GM18520 (cell line): ENCODE results near the gene LIMCH1.
"Not testable (repeated sequence)": the region's sequence is repeated elsewhere in the genome, so short reads cannot be mapped to it uniquely, and the experiment has no call there.

ENCODE experiments used
- ATAC-seq: cut with Tn5 transposase; IDR thresholded peaks from one replicate; pipeline ENCODE4 v1.9.1; 2021; ENCODE audit not compliant: unreplicated experiment

Gene LIMCH1

DNA sequence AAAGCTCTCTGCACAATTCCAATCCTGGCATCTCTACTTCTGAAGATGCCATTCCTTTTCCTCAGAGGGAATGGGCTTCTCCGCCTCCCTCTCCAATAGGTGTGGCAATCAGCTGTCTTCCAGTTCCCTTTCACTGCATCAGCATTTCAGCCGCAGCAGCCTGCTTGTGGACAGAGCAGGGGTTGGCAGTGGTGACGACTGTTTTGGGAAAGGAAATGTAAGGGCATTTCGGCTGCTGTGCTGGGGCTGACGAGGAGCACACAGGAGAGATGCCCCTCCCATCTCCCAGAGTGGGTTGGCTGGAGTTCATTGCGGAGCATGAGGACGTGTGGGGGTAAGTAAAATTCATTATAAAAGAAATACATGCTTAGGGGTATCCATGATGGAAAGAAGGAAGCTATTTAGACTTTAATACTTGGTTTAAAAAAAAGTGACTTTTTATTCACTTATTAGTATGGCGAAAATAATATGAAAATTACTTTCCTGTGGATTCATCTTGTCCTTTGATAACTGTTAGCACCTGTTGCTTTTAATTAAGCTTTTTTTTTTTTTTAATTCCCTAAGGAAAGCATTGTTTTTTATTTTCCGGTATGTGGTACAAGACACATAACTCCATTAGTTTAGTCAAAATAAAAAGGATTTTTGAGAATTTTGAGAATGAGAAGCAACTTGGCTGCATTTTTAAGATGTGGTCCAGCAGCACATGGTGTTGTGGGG, at the start of gene LIMCH1:
Gene LIMCH1 (plus strand): TSS at position 141 of the 717 bp plus-strand sequence. CDS start 67,839 bp downstream, outside the sequence.
- no peak for ATAC-seq

- ATAC-seq, result not testable (repeated sequence)
These were observed 46.8 kb upstream of the LIMCH1 start for GRCh38 chr4:41491081-41491576.

DNA sequence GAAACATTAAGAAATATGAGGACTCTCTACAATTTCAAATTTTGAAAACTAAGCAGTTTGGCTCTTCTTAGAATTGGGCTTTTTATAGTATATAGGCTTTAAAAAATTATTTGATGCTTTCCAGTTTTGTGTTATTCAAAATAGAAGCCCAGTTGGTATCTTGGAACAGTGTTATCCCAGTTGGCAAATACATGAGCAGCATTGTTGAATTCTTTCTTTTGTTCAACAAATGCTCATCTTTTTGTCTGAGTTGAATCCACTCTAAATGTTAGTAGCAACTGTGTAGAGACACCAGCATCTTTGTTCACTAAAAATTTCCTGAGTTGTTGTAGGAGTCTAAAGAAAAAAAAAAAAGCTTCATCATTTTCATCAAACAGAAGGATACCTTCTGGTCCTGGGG, 41.0 kb upstream of the LIMCH1 start:
- no peak for ATAC-seq

DNA sequence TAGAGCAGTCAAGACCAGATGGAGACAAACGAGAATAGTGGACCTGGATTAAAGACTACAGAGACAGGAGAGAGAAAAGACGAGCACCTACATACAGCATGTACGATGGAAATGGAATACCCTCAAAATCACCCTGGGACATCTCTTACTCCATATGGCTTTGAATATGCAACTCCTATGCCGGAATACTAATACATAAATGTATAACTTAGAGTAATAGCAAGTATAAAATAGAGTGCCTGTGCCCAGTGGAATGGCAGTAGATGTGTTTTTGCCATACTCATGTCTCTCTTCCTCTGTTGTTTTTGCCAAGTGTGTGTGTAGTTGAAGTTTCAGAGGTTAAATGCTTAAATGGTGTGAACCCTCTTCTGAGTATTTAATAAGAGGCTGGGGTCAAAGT, 39.8 kb upstream of the LIMCH1 start:
- ATAC-seq, result no peak

DNA sequence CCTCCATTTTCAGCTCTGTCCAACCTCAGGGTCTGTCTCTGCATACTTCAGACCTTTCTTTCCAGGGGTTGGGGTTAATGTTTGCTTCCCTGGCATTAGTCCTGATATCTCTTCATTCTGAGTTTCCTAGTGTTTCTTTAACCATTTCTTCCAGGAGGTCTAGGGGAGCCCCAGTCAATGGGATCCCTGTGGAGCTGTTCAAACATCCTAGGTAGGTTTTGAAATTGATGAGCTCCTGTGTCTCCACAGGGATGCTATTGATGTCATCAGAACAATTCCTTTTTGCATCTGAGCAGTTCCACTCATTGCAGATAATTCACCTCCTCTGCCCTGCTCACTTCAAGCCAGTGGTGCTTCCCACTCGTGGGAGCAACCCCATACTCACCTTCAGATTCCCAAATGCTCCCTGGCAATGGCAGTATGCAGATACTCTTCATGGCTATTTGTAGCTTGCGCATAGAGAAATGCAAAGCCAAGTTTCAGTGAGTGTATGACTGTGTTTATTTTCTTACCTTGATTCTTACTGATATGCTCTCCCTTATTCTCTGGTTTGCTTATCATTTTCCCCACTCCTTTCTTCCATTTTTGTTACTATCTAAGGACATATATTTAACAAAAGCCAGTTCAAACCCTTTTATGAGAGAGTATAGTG, 33.7 kb upstream of the LIMCH1 start:
- ATAC-seq, result no peak

DNA sequence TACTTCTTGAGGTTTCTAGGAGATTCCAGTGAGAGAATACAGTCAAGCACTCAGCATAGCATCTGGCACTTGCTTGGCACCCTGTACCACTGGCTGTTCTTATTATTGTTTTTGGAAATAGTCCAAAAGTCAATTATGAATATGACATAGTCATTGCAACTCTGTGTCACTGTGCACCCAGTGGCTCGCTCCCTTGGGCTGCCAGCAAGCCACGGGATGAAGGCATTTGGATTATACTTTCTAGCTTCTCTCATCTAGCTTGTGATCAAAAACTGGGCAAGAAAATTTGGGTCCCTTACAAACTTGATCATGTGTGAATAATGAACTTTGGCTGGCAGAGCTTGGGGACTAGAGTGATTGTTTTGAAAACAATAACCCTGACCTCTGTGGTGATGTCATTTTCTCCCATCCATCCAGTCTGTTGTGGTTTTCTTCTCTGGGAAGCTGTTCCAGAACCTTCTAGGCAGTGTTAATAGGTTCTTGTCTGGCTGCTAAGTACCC, 32.7 kb upstream of the LIMCH1 start:
- ATAC-seq, result no peak

DNA sequence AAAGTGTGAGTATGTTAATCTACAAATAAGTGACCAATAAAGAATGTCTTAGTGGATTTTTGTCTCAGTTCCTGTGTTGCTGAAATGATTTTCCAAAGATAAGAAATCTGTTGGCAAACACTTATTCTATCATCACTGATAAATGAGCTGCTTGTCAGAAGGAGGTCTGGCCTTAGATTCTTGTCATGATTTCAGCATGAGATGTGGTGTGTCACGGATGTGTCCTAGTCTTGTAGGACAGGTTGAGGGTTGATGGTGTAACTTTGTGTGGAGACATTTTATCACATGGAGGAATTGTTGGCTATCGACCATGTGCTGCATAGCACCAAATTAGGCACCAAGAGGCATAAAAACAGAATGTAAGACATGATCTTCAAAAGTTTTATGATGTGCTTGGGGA, 31.8 kb upstream of the LIMCH1 start:
- ATAC-seq, result no peak

- ATAC-seq, result no peak
These were observed 30.5 kb upstream of the LIMCH1 start for GRCh38 chr4:41507291-41507947.

- no peak for ATAC-seq
These were observed 28.5 kb upstream of the LIMCH1 start for GRCh38 chr4:41509451-41509866.

- ATAC-seq, result no peak
These were observed 27.8 kb upstream of the LIMCH1 start for GRCh38 chr4:41510179-41510578.

DNA sequence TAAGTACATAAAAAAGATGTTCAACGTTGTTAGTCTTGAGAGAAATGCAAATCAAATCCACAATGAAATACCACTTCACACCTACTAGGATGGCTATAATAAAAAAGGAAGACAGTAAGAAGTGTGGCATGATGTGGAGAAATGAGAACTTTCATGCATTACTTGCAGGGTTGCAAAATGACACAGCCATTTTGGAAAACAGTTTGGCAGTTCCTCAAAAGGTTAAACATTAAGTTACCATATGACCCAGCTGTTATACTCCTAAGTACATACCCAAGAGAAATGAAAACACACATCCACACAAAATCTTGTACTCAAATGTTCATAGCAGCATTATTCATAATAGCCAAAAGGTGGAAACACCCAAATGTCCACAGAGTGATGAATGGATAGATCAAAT, 25.8 kb upstream of the LIMCH1 start:
- ATAC-seq, result no peak

GRCh38 chr4:41512596-41512995, 25.4 kb upstream of the LIMCH1 start:
- ATAC-seq, result no peak

DNA sequence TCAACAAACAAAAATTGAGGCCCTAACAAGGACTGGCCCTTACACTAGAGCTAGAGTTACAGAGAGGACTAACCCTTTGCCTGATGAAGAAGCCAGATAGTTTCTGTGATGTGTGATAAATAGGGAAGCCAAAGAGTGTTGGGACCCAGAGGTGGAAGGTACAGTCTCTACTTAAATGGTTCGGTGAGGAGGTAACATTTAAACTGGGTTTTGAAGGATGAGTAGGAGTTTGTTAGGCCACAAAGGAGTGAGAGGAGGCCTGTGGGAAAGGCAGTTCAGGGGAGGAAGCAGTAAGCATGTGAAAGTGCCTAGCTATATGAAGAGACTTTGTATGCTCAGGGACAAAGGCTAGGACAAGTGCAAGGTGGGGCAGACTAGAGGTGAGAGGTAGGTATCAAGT, 23.8 kb upstream of the LIMCH1 start:
- no peak for ATAC-seq

GRCh38 chr4:41514766-41515481, 23.0 kb upstream of the LIMCH1 start:
- no peak for ATAC-seq

- ATAC-seq, result no peak
These were observed 20.8 kb upstream of the LIMCH1 start for GRCh38 chr4:41517121-41517520.

DNA sequence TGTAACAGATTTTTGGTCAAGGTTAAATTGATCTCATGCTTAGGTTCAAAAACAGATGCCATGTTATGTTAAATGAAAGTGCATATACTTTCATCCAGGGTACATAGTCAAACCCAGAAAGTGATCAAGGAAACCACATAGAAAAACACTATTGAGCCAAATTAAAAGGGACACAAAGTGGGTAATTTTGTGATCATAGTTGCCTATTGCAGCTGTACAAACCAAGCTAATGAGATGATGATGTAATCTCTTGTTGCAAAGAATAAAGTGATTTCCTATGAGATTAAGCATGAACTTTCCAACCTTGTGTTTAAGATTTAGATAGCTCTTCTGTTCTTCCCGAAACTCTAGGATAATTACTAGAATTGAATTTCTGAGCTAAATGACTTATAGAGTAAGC, 20.2 kb upstream of the LIMCH1 start:
- no peak for ATAC-seq

GRCh38 chr4:41524425-41524824, 13.5 kb upstream of the LIMCH1 start:
- no peak for ATAC-seq

- ATAC-seq, result no peak
These were observed 12.8 kb upstream of the LIMCH1 start for GRCh38 chr4:41525129-41525528.

GRCh38 chr4:41526628-41527027, 11.3 kb upstream of the LIMCH1 start:
- no peak for ATAC-seq

DNA sequence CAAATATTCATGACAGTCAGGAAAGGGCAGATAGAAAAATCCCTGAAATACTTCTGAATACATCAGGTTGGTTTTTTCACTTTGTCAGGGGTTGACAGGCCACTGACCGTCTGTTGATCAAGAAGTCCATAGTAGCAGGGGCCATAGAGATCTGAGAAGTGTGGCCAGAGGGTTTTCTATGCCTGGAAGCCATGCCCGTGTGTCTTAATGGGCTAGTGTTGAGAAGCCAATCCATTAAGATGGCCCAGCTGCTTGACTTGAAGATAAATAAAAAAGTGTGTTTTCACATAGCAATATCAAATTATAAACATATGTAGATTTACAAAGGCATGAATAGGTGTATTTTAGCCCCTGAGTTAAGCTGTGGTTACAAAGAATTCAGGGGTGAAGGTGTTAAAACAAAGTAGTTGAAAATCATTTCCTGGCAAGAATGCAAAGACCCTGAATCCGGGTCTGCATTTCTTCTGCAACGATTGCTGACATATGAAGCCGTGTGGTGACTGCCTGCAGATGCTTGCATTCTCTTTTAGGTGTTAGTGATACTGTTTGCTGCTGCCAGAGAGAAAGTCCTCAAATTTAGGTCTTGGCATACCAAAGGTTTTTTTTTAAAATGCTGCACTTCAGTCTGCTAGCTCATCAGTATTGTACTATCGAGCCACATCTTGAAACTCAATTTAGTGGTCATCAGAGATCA, 9.3 kb upstream of the LIMCH1 start:
- ATAC-seq, result no peak

DNA sequence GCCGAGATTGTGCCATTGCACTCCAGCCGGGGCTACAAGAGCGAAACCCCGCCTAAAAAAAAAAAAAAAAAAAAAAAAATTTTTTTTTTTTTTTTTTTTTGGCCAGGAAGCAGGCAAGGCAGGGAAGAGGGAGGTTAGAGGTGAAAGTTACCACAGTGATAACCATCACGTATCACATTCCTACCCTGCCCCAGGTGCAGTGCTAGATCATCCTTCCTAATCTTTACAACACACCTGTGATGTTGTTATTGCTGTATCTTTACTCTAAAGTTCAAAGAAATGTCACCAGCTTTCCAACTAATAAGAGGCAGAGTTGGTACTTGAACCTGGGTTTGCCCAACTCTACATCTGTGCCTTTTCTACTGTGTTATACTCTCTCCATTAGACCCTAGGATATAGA, 7.2 kb upstream of the LIMCH1 start:
- no peak for ATAC-seq
